ENCODE data around the gene CAPN15.

DNA sequence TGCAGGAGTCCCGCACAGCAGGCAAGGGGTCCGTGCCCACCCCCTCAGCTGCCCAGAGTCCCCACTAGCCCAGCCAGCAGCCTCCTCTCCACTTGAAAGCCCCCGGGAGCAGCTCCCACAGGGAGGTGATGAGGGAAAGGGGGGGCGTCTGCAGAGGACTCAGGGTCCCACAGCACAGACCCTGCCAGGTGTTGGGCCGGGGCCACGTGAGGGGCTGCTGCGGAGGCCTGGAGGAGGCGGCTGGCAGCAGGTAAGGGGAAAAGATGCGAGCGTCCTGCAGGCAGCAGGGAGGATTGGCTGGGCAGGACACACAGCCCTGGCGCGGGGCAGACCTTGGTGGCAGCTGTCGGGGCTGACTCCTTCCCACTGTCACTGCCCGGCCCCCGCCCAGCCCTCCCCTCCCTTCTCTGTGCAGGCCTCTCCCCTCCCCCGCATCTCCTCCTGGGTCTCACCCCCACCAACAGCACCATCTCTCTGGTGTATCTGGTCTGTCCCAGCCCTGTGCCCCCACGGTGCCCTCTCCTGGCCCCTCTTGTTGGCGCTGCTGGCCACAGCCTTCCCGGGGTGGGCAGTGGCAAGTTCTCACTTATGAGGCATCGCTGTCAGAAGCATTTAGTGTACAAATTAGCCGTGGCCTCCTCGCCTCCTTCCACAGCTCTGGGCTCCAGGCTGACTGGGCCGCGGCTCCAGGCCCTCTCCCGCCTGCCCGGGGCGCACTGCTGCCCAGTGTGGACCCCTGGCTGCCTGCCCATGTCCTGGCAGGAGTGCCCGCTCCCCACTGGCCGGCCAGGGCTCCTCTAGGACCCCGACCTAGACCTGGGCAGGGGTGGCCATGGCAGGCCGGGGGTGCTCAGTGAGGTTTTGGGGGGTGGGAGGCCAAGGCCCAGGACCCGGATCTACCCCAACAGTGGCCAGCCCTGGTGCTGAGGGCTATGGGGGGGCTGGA is 28.3 kb downstream of the CAPN15 start:
- no peak for TF ChIP-seq POLR2AphosphoS5 (IDR thresholded peaks at IDR 0.05; ENCODE audit: low read depth, low read length)
- TF ChIP-seq TAF1 (IDR thresholded peaks at IDR 0.05; ENCODE audit: low read depth, low read length): no peak
- TF ChIP-seq POLR2A (IDR thresholded peaks at IDR 0.05; ENCODE audit: low read depth, low read length): no peak

Data from GM12891 (cell line).